Small intestine (tissue), 7 donors: ENCODE results near the gene EPYC. TPM values are rescaled to one million over a fixed set of nuclear protein-coding genes. Genes with fewer than 3 reads are reported as not detected.
"Not testable (repeated sequence)": the region's sequence is repeated elsewhere in the genome, so short reads cannot be mapped to it uniquely, and the experiment has no call there.

Experiments
- DNase-seq, 2 donors: peaks; one replicate each; pipeline versions ENCODE4 v3.0.0 to v3.0.0-alpha.2; 2013
- FAIRE-seq: peaks from 2 replicates; lab custom pipeline; 2012; peaks lifted over from hg19 to GRCh38; lab: Jason Lieb, UNC
- H3K27ac ChIP-seq, 3 donors: one replicate each; pipeline ENCODE4 v1.5.1; 2013; ENCODE audit warnings: low read length in 2 of 3, mild to moderate bottlenecking in 2 of 3, control low read depth in 1 of 3, inconsistent platforms in 1 of 3, low read depth in 1 of 3, moderate library complexity in 1 of 3
- H3K27me3 ChIP-seq, 3 donors: one replicate each; pipeline ENCODE4 v1.6.1; 2013; ENCODE audit warnings: low read length in 3 of 3, inconsistent platforms in 1 of 3; ENCODE audit not compliant: control insufficient read depth in 3 of 3, insufficient read depth in 3 of 3
- H3K36me3 ChIP-seq, 3 donors: one replicate each; pipeline ENCODE4 v1.6.1; 2013; ENCODE audit warnings: low read length in 3 of 3, inconsistent platforms in 1 of 3, low read depth in 1 of 3, mild to moderate bottlenecking in 1 of 3, moderate library complexity in 1 of 3; ENCODE audit not compliant: control insufficient read depth in 3 of 3, insufficient read depth in 2 of 3
- H3K4me1 ChIP-seq, 3 donors: one replicate each; pipeline ENCODE4 v1.6.1; 2013; ENCODE audit warnings: low read length in 2 of 3, inconsistent platforms in 1 of 3, low read depth in 1 of 3, mild to moderate bottlenecking in 1 of 3, moderate library complexity in 1 of 3; ENCODE audit not compliant: control insufficient read depth in 3 of 3, insufficient read depth in 2 of 3
- H3K4me3 ChIP-seq, 3 donors: one replicate each; pipeline ENCODE4 v1.5.1; 2013; ENCODE audit warnings: low read length in 3 of 3, control low read depth in 1 of 3, inconsistent platforms in 1 of 3, low read depth in 1 of 3, mild to moderate bottlenecking in 1 of 3, moderate library complexity in 1 of 3
- H3K9me3 ChIP-seq, 2 donors: one replicate each; pipeline ENCODE4 v1.6.1; 2013; ENCODE audit warnings: low read depth in 1 of 2, low read length in 1 of 2; ENCODE audit not compliant: control insufficient read depth in 2 of 2, insufficient read depth in 1 of 2
- WGBS, 3 donors: extraction: QIAGEN DNeasy Blood & Tissue Kit; methylation state at CpG; one replicate each; pipeline ENCODE4 v1.1.7; 2013; 5-methylcytosine and 5-hydroxymethylcytosine counted together
- polyA plus RNA-seq, 4 donors: library from polyadenylated mRNA; stranded (reverse) in 3 of 4; unstranded in 1 of 4; fragments of 200-250 nt in 3 of 4; fragments of 120-200 nt in 1 of 4; gene quantifications; one replicate each; pipeline versions ENCODE4 v1.2.1 to v1.2.3, GENCODE V29; 2013
- donor health status: healthy with polysubstance abuse.
- donor health status: control.
- donor health status: control.
- donor health status: Bipolar disorder and iron deficiency.
- donor health status: healthy.

The EPYC gene
- polyA plus RNA-seq, 4 donors: not detected

DNA sequence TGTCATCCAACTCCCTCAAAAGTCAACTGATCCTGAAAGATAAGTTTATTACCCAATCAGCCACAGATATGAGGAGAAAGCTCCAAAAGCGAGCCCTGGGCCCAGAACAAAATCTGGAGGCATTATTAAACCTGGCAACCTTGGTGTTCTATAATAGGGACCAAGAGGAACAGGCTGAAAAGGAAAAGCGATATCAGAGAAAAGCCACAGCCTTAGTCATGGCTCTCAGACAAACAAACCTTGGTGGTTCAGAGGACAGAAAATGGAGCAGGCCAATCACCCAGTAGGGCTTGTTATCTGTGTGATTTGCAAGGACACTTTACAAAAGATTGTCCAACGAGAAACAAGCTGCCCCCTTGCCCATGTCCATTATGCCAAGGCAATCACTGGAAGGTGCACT is 19.4 kb downstream of the EPYC start:
- DNase-seq, H3K27me3 ChIP-seq, H3K9me3 ChIP-seq, H3K4me1 ChIP-seq, FAIRE-seq, H3K27ac ChIP-seq, H3K4me3 ChIP-seq, H3K36me3 ChIP-seq: not testable (repeated sequence)
- 53 to 80% (median 68%) methylated on average over 3 of the region's 3 CpGs for WGBS, 3 donors

DNA sequence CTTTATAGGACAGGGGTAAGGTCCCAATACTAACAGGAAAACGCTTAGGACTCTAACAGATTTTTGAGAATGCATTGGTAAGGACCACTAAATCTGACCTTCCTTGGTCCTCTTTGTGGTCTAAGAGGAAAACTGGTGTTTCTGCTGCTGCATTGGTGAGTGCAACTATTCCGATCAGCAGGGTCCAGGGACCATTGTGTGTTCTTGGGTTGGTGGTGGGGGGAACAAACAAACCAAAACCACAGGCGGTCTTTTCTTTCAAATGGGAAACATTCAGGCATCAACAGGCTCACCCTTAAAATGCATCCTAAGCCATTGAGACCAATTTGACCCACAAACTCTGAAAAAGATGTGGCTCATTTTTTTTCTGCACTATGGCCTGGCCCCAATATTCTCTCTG is 20.7 kb downstream of the EPYC start:
- H3K27ac ChIP-seq: no peak overlapping the region
- no peaks in the 10 kb centered on the region for H3K36me3 ChIP-seq
- H3K27me3 ChIP-seq: no peaks in the 10 kb centered on the region
- no peak for FAIRE-seq
- DNase-seq: no peak
- no peaks in the 10 kb centered on the region for H3K9me3 ChIP-seq
- 71 to 82% (median 73%) methylated on average over 3 of the region's 3 CpGs for WGBS, 3 donors
- H3K4me1 ChIP-seq: no peaks in the 10 kb centered on the region
- no peak overlapping the region for H3K4me3 ChIP-seq

DNA sequence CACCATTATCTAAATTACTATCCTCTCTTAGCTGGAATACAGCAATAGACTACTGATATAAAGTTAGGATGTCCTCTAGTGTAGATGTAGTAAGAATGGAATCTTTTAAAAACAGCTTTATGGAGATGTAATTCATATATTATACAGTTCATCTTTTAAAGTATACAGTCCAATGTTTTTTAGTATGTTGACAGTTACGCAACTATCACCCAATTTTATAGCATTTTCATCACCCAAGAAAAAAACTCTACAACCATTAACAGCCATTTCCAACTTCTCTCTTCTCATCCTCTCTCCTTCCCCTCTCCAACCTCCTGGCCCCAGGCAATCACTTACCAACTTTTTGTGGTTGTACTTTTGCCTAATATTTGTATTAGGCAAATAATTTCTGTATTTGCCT is 22.6 kb downstream of the EPYC start:
- no peaks in the 10 kb centered on the region for H3K36me3 ChIP-seq
- no peaks in the 10 kb centered on the region for H3K9me3 ChIP-seq
- no peaks in the 10 kb centered on the region for H3K4me1 ChIP-seq
- 94 to 100% (median 100%) methylated on average over 1 of the region's 1 CpG for WGBS, 3 donors
- FAIRE-seq: no peak
- no peak for DNase-seq
- H3K4me3 ChIP-seq: no peak overlapping the region
- no peaks in the 10 kb centered on the region for H3K27me3 ChIP-seq
- H3K27ac ChIP-seq: no peak overlapping the region

DNA sequence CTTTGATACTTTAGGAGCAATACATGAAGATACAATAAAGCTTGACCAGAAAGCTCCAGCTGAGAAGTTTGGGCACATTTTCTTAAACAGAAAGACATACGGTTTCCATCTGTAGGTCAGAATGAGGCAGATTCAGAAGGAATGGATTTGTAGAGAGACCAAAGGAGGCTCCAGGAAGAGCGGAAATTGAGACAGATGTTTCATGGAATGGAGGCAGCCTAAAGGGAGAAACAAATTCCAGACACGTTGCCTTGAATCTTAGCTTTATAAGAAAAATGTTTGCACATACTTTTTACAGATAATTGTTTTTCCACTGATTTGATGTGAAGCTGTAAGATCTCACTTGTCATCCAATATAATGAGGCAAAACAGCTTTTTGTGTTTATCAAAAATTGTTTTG is 24.8 kb downstream of the EPYC start:
- Histone ChIP-seq H3K27ac (no peak overlapping the region), H3K4me1 (no peaks in the 10 kb centered on the region), H3K27me3 (no peaks in the 10 kb centered on the region), H3K4me3 (no peak overlapping the region), H3K36me3 (no peaks in the 10 kb centered on the region), H3K9me3 (no peaks in the 10 kb centered on the region)
- WGBS, 3 donors: 67 to 82% (median 79%) methylated on average over 3 of the region's 3 CpGs
- DNase-seq: no peak
- no peak for FAIRE-seq

DNA sequence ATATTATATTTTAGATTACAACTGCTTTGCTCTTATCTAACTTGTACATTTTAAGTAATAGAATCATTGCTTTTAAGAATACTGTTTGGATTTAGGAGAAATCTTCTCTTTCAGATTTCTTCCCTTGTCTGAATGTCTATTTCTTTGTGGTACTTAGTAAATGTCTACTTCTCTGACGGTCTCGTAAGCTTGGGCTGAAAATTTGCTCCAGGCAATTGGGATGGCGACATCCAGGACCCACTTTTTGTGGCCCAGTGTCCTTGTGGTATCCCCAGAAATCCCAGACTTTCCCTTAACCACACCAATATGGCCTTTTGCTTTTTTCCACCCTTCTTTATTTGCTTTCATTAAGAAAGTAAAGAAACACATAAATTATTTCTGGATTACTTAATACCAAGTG is 25.8 kb downstream of the EPYC start:
- Histone ChIP-seq H3K36me3 (no peaks in the 10 kb centered on the region), H3K9me3 (no peaks in the 10 kb centered on the region), H3K27ac (no peak overlapping the region), H3K4me3 (no peak overlapping the region), H3K4me1 (no peaks in the 10 kb centered on the region), H3K27me3 (no peaks in the 10 kb centered on the region)
- DNase-seq (no peak), FAIRE-seq (no peak)
- 83 to 87% (median 85%) methylated on average over 3 of the region's 3 CpGs for WGBS, 3 donors

DNA sequence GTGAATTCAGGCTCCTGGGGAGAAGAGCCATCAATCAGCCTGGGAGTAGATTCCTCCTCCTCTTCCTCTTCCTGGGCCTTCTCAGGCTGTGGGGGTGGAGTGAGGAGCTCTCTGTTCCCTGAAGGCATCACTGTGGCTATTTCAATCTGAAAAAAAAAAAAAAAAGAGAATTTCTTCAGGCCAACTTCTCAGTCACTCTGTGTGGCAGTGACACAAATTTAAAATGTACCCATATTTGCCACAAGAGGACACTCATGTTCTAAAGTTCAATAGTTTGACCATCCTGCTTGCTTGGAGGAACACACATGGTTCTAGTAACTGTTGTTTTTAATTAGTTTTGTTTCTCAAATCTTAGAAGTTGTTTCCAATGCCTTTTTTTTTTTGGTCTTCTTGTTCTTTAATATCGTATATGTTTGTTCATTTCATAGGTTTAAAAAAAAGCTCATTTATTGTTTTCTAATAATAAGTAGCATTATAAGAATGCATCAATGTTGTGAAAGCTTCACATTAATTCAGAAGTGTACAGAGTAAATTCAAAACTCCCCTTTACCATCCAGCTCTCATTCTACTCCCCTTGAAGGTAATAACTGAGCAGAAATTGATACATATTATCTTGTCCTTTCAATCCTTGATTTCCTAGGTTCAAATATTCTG is 26.5 kb downstream of the EPYC start:
- Histone ChIP-seq H3K9me3 (no peaks in the 10 kb centered on the region), H3K36me3 (no peaks in the 10 kb centered on the region), H3K27ac (peak overlapping the region in 1 of 3 donors; percentile 32), H3K4me1 (no peaks in the 10 kb centered on the region), H3K4me3 (no peak overlapping the region), H3K27me3 (no peaks in the 10 kb centered on the region)
- 44 to 64% (median 59%) methylated on average over 1 of the region's 1 CpG for WGBS, 3 donors
- peak; percentile 37 to 53 for DNase-seq
- peak; percentile 68 for FAIRE-seq

DNA sequence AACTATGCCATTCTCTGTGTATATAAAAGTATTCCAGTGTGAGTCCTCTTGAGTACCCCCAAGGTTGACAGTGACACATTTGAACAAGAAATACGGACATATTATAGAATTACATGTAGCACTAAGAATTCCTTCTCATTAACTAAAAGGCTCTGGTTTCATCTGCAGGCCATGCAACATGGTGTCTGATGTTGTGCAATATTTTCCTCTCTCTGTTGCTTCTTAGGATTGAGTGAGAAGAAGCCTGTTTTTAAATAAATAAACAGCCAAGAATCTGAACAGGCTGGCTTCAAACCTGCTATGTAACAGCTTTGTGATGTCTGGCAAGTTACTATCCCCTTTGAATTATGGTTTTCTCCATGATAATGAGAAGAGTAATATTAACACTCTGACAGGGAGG is 27.5 kb downstream of the EPYC start:
- Histone ChIP-seq H3K4me3 (no peak overlapping the region), H3K36me3 (no peaks in the 10 kb centered on the region), H3K27me3 (no peaks in the 10 kb centered on the region), H3K9me3 (no peaks in the 10 kb centered on the region), H3K4me1 (no peaks in the 10 kb centered on the region), H3K27ac (no peak overlapping the region)
- 77 to 83% (median 81%) methylated on average over 1 of the region's 1 CpG for WGBS, 3 donors
- no peak for FAIRE-seq
- no peak for DNase-seq

DNA sequence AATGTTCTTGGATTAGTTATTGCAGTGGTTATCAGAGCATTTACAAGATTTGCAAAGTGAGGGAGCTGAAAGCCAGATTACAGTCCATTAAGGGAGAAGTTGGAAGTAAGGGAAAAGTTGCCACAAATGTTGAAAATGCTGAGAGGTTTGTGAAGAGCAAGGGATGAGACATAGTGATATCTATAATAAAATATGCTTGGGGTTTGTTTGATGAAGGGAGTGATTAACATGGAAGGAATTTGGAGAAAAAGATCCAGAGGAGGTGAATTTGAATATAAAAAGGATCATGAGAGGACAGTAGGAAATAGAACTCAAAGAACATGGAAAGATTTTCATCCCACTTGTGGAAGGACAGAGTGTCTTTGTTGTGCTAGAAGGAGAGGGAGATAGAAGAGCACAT is 30.5 kb downstream of the EPYC start:
- Histone ChIP-seq H3K9me3 (no peaks in the 10 kb centered on the region), H3K36me3 (no peaks in the 10 kb centered on the region), H3K27me3 (no peaks in the 10 kb centered on the region), H3K27ac (no peak overlapping the region), H3K4me1 (no peaks in the 10 kb centered on the region), H3K4me3 (no peak overlapping the region)
- DNase-seq: no peak
- FAIRE-seq: no peak

DNA sequence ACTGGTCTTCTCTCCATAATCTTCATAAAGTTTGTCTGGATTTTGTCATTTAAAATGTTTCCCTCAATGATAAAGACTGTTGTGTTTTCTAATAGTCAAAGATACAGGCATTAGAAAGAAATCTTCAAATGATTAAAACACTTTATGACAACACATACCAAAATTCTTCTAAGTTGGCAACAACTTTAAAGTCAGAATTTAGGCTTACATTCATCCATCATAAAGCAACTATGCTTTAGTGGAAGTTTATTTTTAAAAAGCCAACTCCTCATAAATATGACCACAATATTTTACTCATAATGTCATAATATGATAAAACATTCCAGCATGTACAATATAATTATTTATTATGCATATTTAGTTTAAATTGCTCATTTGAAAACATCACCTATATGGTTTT is 32.5 kb downstream of the EPYC start:
- H3K27me3 ChIP-seq: no peaks in the 10 kb centered on the region
- FAIRE-seq (no peak), DNase-seq (no peak)
- H3K9me3 ChIP-seq: no peaks in the 10 kb centered on the region
- H3K4me1 ChIP-seq: no peaks in the 10 kb centered on the region
- no peaks in the 10 kb centered on the region for H3K36me3 ChIP-seq
- no peak overlapping the region for H3K4me3 ChIP-seq
- no peak overlapping the region for H3K27ac ChIP-seq
